WERI-Rb-1 (cell line): ENCODE results near the gene PIP5K1B.

Experiments
- DNase-seq: peaks from one replicate; pipeline ENCODE4 v3.0.0-alpha.2; 2020
- H3K27ac ChIP-seq: fragments of 250-450 bp; sonication (Bioruptor Pico); 2 replicates; pipeline ENCODE4 v1.5.1; 2020; ENCODE audit warnings: mild to moderate bottlenecking, moderate library complexity
- H3K27me3 ChIP-seq: fragments of 250-450 bp; sonication (Bioruptor Pico); 2 replicates; pipeline ENCODE4 v1.5.1; 2021; ENCODE audit warnings: mild to moderate bottlenecking, low read depth, moderate library complexity; ENCODE audit not compliant: insufficient read depth, severe bottlenecking
- H3K36me3 ChIP-seq: fragments of 250-450 bp; sonication (Bioruptor Pico); 2 replicates; pipeline ENCODE4 v1.5.1; 2020; ENCODE audit warnings: mild to moderate bottlenecking, moderate library complexity
- H3K4me3 ChIP-seq: 2 replicates; pipeline ENCODE4 v1.5.1; 2011; ENCODE audit warnings: low read depth, mild to moderate bottlenecking, control low read depth, low read length
- H3K9me3 ChIP-seq: fragments of 250-450 bp; sonication (Bioruptor Pico); 2 replicates; pipeline ENCODE4 v1.5.1; 2021; ENCODE audit warnings: mild to moderate bottlenecking, moderate library complexity; ENCODE audit not compliant: severe bottlenecking
- CTCF ChIP-seq: IDR thresholded peaks from 2 replicates; pipeline ENCODE4 v1.5.1; 2011; ENCODE audit warnings: low read depth, mild to moderate bottlenecking, control low read depth, inconsistent platforms, low read length

PIP5K1B gene

GRCh38 chr9:68941780-68942459 lies 236.9 kb downstream of the PIP5K1B start:
- no peaks in the 10 kb centered on the region for H3K9me3 ChIP-seq
- no peak overlapping the region for H3K27ac ChIP-seq
- no peaks in the 10 kb centered on the region for H3K36me3 ChIP-seq
- peaks cover 24% of the 10 kb centered on the region for H3K27me3 ChIP-seq
- no peak for TF ChIP-seq CTCF
- no peak overlapping the region for H3K4me3 ChIP-seq
- DNase-seq = no peak

- no peak for DNase-seq
- Histone ChIP-seq H3K27ac (no peak overlapping the region), H3K36me3 (no peaks in the 10 kb centered on the region), H3K4me3 (no peak overlapping the region), H3K9me3 (no peaks in the 10 kb centered on the region), H3K27me3 (peaks cover 27% of the 10 kb centered on the region)
- TF ChIP-seq CTCF = no peak
Measured at GRCh38 chr9:68942790-68943189, 237.8 kb downstream of the PIP5K1B start.

GRCh38 chr9:68947015-68947414 lies 242.0 kb downstream of the PIP5K1B start:
- Histone ChIP-seq H3K27me3 (peaks cover 28% of the 10 kb centered on the region), H3K36me3 (no peaks in the 10 kb centered on the region), H3K27ac (no peak overlapping the region), H3K9me3 (no peaks in the 10 kb centered on the region), H3K4me3 (no peak overlapping the region)
- no peak for DNase-seq
- no peak for TF ChIP-seq CTCF

- DNase-seq = no peak
- H3K36me3 ChIP-seq = no peaks in the 10 kb centered on the region
- no peaks in the 10 kb centered on the region for H3K9me3 ChIP-seq
- no peak for TF ChIP-seq CTCF
- H3K27ac ChIP-seq = no peak overlapping the region
- H3K27me3 ChIP-seq = peaks cover 24% of the 10 kb centered on the region
- no peak overlapping the region for H3K4me3 ChIP-seq
Measured at GRCh38 chr9:68947842-68948569, 243.0 kb downstream of the PIP5K1B start.

GRCh38 chr9:68949271-68950000 lies 244.4 kb downstream of the PIP5K1B start:
- Histone ChIP-seq H3K27me3 (peaks cover 27% of the 10 kb centered on the region), H3K36me3 (no peaks in the 10 kb centered on the region), H3K9me3 (no peaks in the 10 kb centered on the region), H3K4me3 (no peak overlapping the region), H3K27ac (no peak overlapping the region)
- DNase-seq = peak; percentile 26
- TF ChIP-seq CTCF = peak; percentile 19; the same call in 1 of the 2 replicates
